ENCODE measurements around the gene NEXN. TPM values are rescaled to one million over a fixed set of nuclear protein-coding genes. Genes with fewer than 3 reads are reported as not detected.

NEXN gene
- polyA plus RNA-seq, 3 donors = 0.31 to 3.5 (median 3.0) TPM

GRCh38 chr1:77888781-77889642, 588 bp downstream of the NEXN start:
- Mint-ChIP-seq H3K27ac (peak overlapping the region in 1 of 7 donors; percentile 65), H3K27me3 (ENCODE audit: low read depth in 3 of 3) (peaks cover 6 to 22% (median 19%) of the 10 kb centered on the region in 3 donors), H3K4me3 (peak overlapping the region; percentile 85 to 95), H3K4me1 (peaks cover 16% of the 10 kb centered on the region), H3K36me3 (peaks cover 0 to 2% of the 10 kb centered on the region in 2 donors), H3K9me3 (peaks cover 0 to 3% (median 0%) of the 10 kb centered on the region in 7 donors)
- no peaks in the 10 kb centered on the region for H3K36me3 ChIP-seq (replicated peaks in 1 of 2; ENCODE audit: control insufficient read depth in 1 of 2, insufficient read depth in 2 of 2, low read length in 2 of 2)
- peak in 1 of 3 donors; percentile 4 for DNase-seq
- H3K79me2 ChIP-seq (ENCODE audit: insufficient read depth, low read length) = no peaks in the 10 kb centered on the region
- intact Hi-C loops (cut with micrococcal nuclease) = no loop called here
- WGBS (ENCODE audit: insufficient coverage) = 0% methylated on average over 31 of the region's 46 CpGs
- peak overlapping the region; percentile 81 for H2AFZ ChIP-seq (ENCODE audit: insufficient read depth, low read depth, low read length, poor library complexity, severe bottlenecking)
- H3K4me2 ChIP-seq (replicated peaks; ENCODE audit: extremely low read depth, low read length, poor library complexity, severe bottlenecking) = peak overlapping the region; percentile 82
- no peak for TF ChIP-seq CTCF (IDR thresholded peaks at IDR 0.05)
- peaks cover 8 to 13% of the 10 kb centered on the region in 2 donors for H3K4me1 ChIP-seq (ENCODE audit: control insufficient read depth in 1 of 2, insufficient read depth in 2 of 2, low read length in 2 of 2)
- no peak overlapping the region for H3K27ac ChIP-seq (ENCODE audit: low read depth in 1 of 2, low read length in 2 of 2)
- peaks cover 0 to 20% of the 10 kb centered on the region in 2 donors for H3K27me3 ChIP-seq (ENCODE audit: control insufficient read depth in 2 of 2, insufficient read depth in 2 of 2, low read length in 2 of 2)
- H4K20me1 ChIP-seq (ENCODE audit: insufficient read depth, low read length) = no peaks in the 10 kb centered on the region
- H3K9me3 ChIP-seq (replicated peaks in 1 of 2; ENCODE audit: control insufficient read depth in 1 of 2, insufficient read depth in 1 of 2, low read length in 2 of 2) = no peaks in the 10 kb centered on the region
- peak overlapping the region; percentile 73 for H3K9ac ChIP-seq (ENCODE audit: insufficient read depth, low read length, poor library complexity, severe bottlenecking)
- peak overlapping the region; percentile 48 to 76 (median 74) for H3K4me3 ChIP-seq (replicated peaks in 1 of 3; ENCODE audit: low read depth in 2 of 3, low read length in 3 of 3)

DNA sequence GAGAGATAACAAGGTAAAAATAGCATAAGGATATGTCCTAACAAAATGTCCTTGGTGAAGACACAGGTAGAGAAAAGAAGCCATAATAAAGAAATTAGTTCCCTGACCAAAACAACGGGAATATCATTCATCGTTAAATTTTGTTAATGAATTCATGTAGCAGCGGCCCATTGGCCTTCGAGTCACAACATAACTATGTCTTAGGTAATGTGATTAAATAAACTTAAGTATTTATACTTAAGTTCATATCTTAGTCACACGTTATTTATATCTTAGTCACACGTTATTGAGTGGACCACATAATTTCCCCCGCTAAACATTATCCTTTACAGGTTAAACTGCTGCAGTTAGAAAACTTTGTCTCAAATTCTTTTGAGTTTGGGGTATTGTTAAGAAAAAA, 1.2 kb downstream of the NEXN start:
- H3K4me1 Mint-ChIP-seq = peaks cover 16% of the 10 kb centered on the region
- DNase-seq = no peak
- peaks cover 0 to 3% (median 0%) of the 10 kb centered on the region in 7 donors for H3K9me3 Mint-ChIP-seq
- no peak for TF ChIP-seq CTCF (IDR thresholded peaks at IDR 0.05)
- Histone ChIP-seq H3K4me3 (replicated peaks in 1 of 3; ENCODE audit: low read depth in 2 of 3, low read length in 3 of 3) (peak overlapping the region in 1 of 3 experiments; percentile 76), H3K4me2 (replicated peaks; ENCODE audit: extremely low read depth, low read length, poor library complexity, severe bottlenecking) (peak overlapping the region; percentile 82), H3K4me1 (ENCODE audit: control insufficient read depth in 1 of 2, insufficient read depth in 2 of 2, low read length in 2 of 2) (peaks cover 8 to 13% of the 10 kb centered on the region in 2 donors), H2AFZ (ENCODE audit: insufficient read depth, low read depth, low read length, poor library complexity, severe bottlenecking) (no peak overlapping the region), H3K9me3 (replicated peaks in 1 of 2; ENCODE audit: control insufficient read depth in 1 of 2, insufficient read depth in 1 of 2, low read length in 2 of 2) (no peaks in the 10 kb centered on the region), H3K36me3 (replicated peaks in 1 of 2; ENCODE audit: control insufficient read depth in 1 of 2, insufficient read depth in 2 of 2, low read length in 2 of 2) (no peaks in the 10 kb centered on the region), H3K79me2 (ENCODE audit: insufficient read depth, low read length) (no peaks in the 10 kb centered on the region), H4K20me1 (ENCODE audit: insufficient read depth, low read length) (no peaks in the 10 kb centered on the region), H3K27ac (ENCODE audit: low read depth in 1 of 2, low read length in 2 of 2) (no peak overlapping the region), H3K9ac (ENCODE audit: insufficient read depth, low read length, poor library complexity, severe bottlenecking) (no peak overlapping the region), H3K27me3 (ENCODE audit: control insufficient read depth in 2 of 2, insufficient read depth in 2 of 2, low read length in 2 of 2) (peaks cover 0 to 20% of the 10 kb centered on the region in 2 donors)
- peaks cover 0 to 2% of the 10 kb centered on the region in 2 donors for H3K36me3 Mint-ChIP-seq
- H3K4me3 Mint-ChIP-seq = peak overlapping the region in 1 of 2 donors; percentile 95
- intact Hi-C loops (cut with micrococcal nuclease) = no loop called here
- peaks cover 6 to 22% (median 19%) of the 10 kb centered on the region in 3 donors for H3K27me3 Mint-ChIP-seq (ENCODE audit: low read depth in 3 of 3)
- WGBS (ENCODE audit: insufficient coverage) = no CpG with 5 or more reads among the region's 7 CpGs
- H3K27ac Mint-ChIP-seq = no peak overlapping the region

Data from CD14-positive monocyte (primary cell).